A549 (cell line): ENCODE results near the gene FBH1. TPM values are rescaled to one million over a fixed set of nuclear protein-coding genes. Genes with fewer than 3 reads are reported as not detected.

Experiments used
- ATAC-seq, 2 experiments: fragments of 200-7000 bp in 1 of 2; fragments of >200 bp in 1 of 2; cut with Nextera tagmentation in 1 of 2; cut with Tn5 transposase in 1 of 2; 3 replicates each; pipeline versions ENCODE4 v1.8.0 to v1.9.1; 2018 to 2020; ENCODE audit warnings: mild to moderate bottlenecking in 1 of 2, moderate library complexity in 1 of 2
- CTCF ChIA-PET: fragments of 300-600 bp; sonication (Branson Sonifier 250); formaldehyde crosslinking; extraction: SDS; loops from one replicate; lab custom pipeline; 2021; ENCODE audit warnings: antibody characterized with exemption, inconsistent platforms; lab: Yijun Ruan, JAX
- POLR2A ChIA-PET: fragments of 350-600 bp; formaldehyde crosslinking; extraction: SDS; loops from one replicate; lab custom pipeline; 2021; ENCODE audit warnings: antibody characterized with exemption, inconsistent platforms; lab: Yijun Ruan, JAX
- DNase-seq, 2 experiments: peaks; one replicate each; pipeline versions ENCODE4 v3.0.0 to v3.0.0-alpha.2; 2011 to 2016; ENCODE audit warnings: low read depth in 1 of 2, low spot score in 1 of 2
- FAIRE-seq: peaks from 2 replicates; lab custom pipeline; 2011; peaks lifted over from hg19 to GRCh38; lab: Jason Lieb, UNC
- H3K27ac ChIP-seq, 2 experiments: fragments of >200 bp; sonication (Bioruptor Twin); formaldehyde crosslinking; 3 replicates each; pipeline ENCODE4 v1.5.1; 2016 to 2017
- H3K4me1 ChIP-seq: fragments of >200 bp; sonication (Bioruptor Twin); formaldehyde crosslinking; 3 replicates; pipeline ENCODE4 v1.6.1; 2016
- H3K4me2 ChIP-seq: fragments of >200 bp; sonication (Bioruptor Twin); formaldehyde crosslinking; 3 replicates; pipeline ENCODE4 v1.6.1; 2016
- H3K4me3 ChIP-seq: fragments of >200 bp; sonication (Bioruptor Twin); formaldehyde crosslinking; 3 replicates; pipeline ENCODE4 v1.5.1; 2016
- H3K9me3 ChIP-seq: fragments of >200 bp; sonication (Bioruptor Twin); formaldehyde crosslinking; 3 replicates; pipeline ENCODE4 v1.6.1; 2016
- BHLHE40 ChIP-seq: IDR thresholded peaks from 2 replicates; pipeline ENCODE4 v1.6.1; 2012; ENCODE audit warnings: low read depth, low read length, inconsistent platforms
- CBX8 ChIP-seq: fragments of 200-600 bp; sonication (generic); IDR thresholded peaks from 2 replicates; pipeline ENCODE4 v1.6.1; 2016
- EHF ChIP-seq: fragments of 250-450 bp; sonication (Bioruptor Pico); IDR thresholded peaks from 2 replicates; pipeline ENCODE4 v1.5.0; 2020; ENCODE audit warnings: mild to moderate bottlenecking
- EHMT2 ChIP-seq: fragments of 200-600 bp; sonication (generic); IDR thresholded peaks from 2 replicates; pipeline ENCODE4 v1.6.1; 2016; ENCODE audit warnings: antibody characterized with exemption, low read depth, mild to moderate bottlenecking, moderate library complexity
- ELK1 ChIP-seq: fragments of 150-350 bp; IDR thresholded peaks from 2 replicates; pipeline ENCODE4 v1.6.1; 2014; ENCODE audit warnings: low read depth, mild to moderate bottlenecking, low read length
- EP300 ChIP-seq, 2 experiments: fragments of >200 bp; sonication (Bioruptor Twin); formaldehyde crosslinking; IDR thresholded peaks; 2 replicates in 1 of 2; 3 replicates in 1 of 2; pipeline ENCODE4 v1.6.1; 2016 to 2017
- FOSB ChIP-seq: fragments of 250-450 bp; sonication (Bioruptor Pico); IDR thresholded peaks from 2 replicates; pipeline ENCODE4 v1.5.0; 2020; ENCODE audit warnings: mild to moderate bottlenecking, moderate library complexity
- FOSL2 ChIP-seq, 2 experiments: fragments of 450-650 bp in 1 of 2; fragments of >200 bp in 1 of 2; sonication (Bioruptor Twin) in 1 of 2; formaldehyde crosslinking; IDR thresholded peaks; 2 replicates each; pipeline versions ENCODE4 v1.5.0 to v1.6.1; 2016 to 2020; ENCODE audit warnings: mild to moderate bottlenecking in 1 of 2, moderate library complexity in 1 of 2
- HEYL ChIP-seq: fragments of 250-450 bp; sonication (Bioruptor Pico); IDR thresholded peaks from 2 replicates; pipeline ENCODE4 v1.8.0; 2021; ENCODE audit warnings: mild to moderate bottlenecking, moderate library complexity
- HOXB13 ChIP-seq: fragments of 250-450 bp; sonication (Bioruptor Pico); IDR thresholded peaks from 2 replicates; pipeline ENCODE4 v1.5.0; 2020; ENCODE audit warnings: low read depth, mild to moderate bottlenecking, moderate library complexity
- HOXB5 ChIP-seq: fragments of 250-450 bp; sonication (Bioruptor Pico); IDR thresholded peaks from 2 replicates; pipeline ENCODE4 v1.5.0; 2020; ENCODE audit warnings: mild to moderate bottlenecking, moderate library complexity
- JUN ChIP-seq, 2 experiments: fragments of >200 bp; sonication (Bioruptor Twin); formaldehyde crosslinking; IDR thresholded peaks; 2 replicates in 1 of 2; 3 replicates in 1 of 2; pipeline ENCODE4 v1.6.1; 2016 to 2017
- MAZ ChIP-seq: fragments of 150-350 bp; IDR thresholded peaks from 2 replicates; pipeline ENCODE4 v1.6.1; 2014; ENCODE audit warnings: antibody characterized with exemption, low read depth, low read length, borderline replicate concordance
- NFE2L2 ChIP-seq: fragments of 150-350 bp; conservative IDR thresholded peaks from 2 replicates; pipeline ENCODE4 v1.6.1; 2014; ENCODE audit warnings: low read length
- NPAS2 ChIP-seq: fragments of 250-450 bp; sonication (Bioruptor Pico); IDR thresholded peaks from 2 replicates; pipeline ENCODE4 v1.8.0; 2022; ENCODE audit warnings: mild to moderate bottlenecking, moderate library complexity, borderline replicate concordance
- PBX3 ChIP-seq: IDR thresholded peaks from 2 replicates; pipeline ENCODE4 v1.6.1; 2012
- PHF8 ChIP-seq: fragments of 200-600 bp; sonication (generic); IDR thresholded peaks from 2 replicates; pipeline ENCODE4 v1.6.1; 2016; ENCODE audit warnings: low read depth, mild to moderate bottlenecking, antibody characterized with exemption, moderate library complexity, borderline replicate concordance
- POLR2AphosphoS2 ChIP-seq: conservative IDR thresholded peaks from 2 replicates; pipeline ENCODE4 v1.6.1; 2012; ENCODE audit warnings: low read length, improper control_type of control experiment, inconsistent platforms
- RAD21 ChIP-seq, 2 experiments: fragments of >200 bp in 1 of 2; sonication (Bioruptor Twin) in 1 of 2; formaldehyde crosslinking in 1 of 2; IDR thresholded peaks in 1 of 2; conservative IDR thresholded peaks in 1 of 2; 2 replicates in 1 of 2; 3 replicates in 1 of 2; pipeline ENCODE4 v1.6.1; 2012 to 2018; ENCODE audit warnings: inconsistent platforms in 1 of 2
- RARB ChIP-seq: fragments of 250-450 bp; sonication (Bioruptor Pico); IDR thresholded peaks from 2 replicates; pipeline ENCODE4 v1.8.0; 2021; ENCODE audit warnings: mild to moderate bottlenecking, moderate library complexity
- REST ChIP-seq: fragments of 200-600 bp; sonication (generic); IDR thresholded peaks from 2 replicates; pipeline ENCODE4 v1.6.1; 2016; ENCODE audit warnings: antibody characterized with exemption, mild to moderate bottlenecking, moderate library complexity
- SMC3 ChIP-seq: fragments of >200 bp; sonication (Bioruptor Twin); formaldehyde crosslinking; IDR thresholded peaks from 3 replicates; pipeline ENCODE4 v1.6.1; 2018; ENCODE audit warnings: inconsistent platforms
- SREBF2 ChIP-seq: fragments of 450-650 bp; IDR thresholded peaks from 2 replicates; pipeline ENCODE4 v1.6.1; 2014; ENCODE audit warnings: mild to moderate bottlenecking, moderate library complexity
- ZSCAN20 ChIP-seq: fragments of 250-450 bp; sonication (Bioruptor Pico); IDR thresholded peaks from 2 replicates; pipeline ENCODE4 v1.8.0; 2022; ENCODE audit warnings: mild to moderate bottlenecking, moderate library complexity
- WGBS: methylation state at CpG from one replicate; pipeline ENCODE4 v1.1.6; 2017; ENCODE audit errors: missing lambda C conversion rate; 5-methylcytosine and 5-hydroxymethylcytosine counted together
- polyA plus RNA-seq, 4 experiments: library from polyadenylated mRNA; depleted of rRNA in 3 of 4; stranded (reverse); fragments of >200 nt; fragmentation: RNase III in 1 of 4; extraction: RNeasy Plus Mini Kit Qiagen cat#74134 plus additional on column Dnase treatment in 1 of 4; gene quantifications; 2 replicates in 3 of 4; 3 replicates in 1 of 4; pipeline ENCODE4 v1.2.3, GENCODE V29; 2011 to 2017
- TF ChIP-seq, protein P1 (sequence below): fragments of >200 bp; sonication (Bioruptor Twin); formaldehyde crosslinking; IDR thresholded peaks from 2 replicates; pipeline ENCODE4 v1.6.1; 2016

Gene FBH1
- polyA plus RNA-seq, 2 of the 4 experiments (the other 2 are of a cell fraction) = 43.9 to 56.5 TPM

DNA sequence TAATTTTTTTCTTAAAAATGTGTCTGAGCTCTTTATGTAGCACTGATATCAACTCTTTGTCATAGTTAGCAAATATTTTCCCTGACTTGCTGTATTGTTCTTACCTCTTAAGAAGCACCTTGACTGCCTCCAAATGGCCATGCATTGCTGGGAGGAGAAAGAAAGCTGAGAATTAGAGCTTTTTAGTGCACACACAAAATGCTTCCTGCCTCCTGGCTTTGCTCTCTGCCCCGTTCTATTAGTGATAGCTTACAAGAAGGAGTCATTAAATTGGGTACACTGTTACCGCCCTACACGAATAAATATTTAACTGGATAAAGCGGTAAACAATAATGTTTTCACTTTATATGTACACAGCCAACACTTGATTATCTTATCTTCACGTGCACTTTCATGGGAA is 4.4 kb upstream of the FBH1 start:
- Histone ChIP-seq H3K9me3 (no peaks in the 10 kb centered on the region), H3K4me3 (no peak overlapping the region), H3K4me1 (peaks cover 15% of the 10 kb centered on the region), H3K27ac (no peak overlapping the region), H3K4me2 (no peak overlapping the region)
- CTCF ChIA-PET = interaction anchor here (1.4 to 1.7 kb wide), 2 partner anchors 12 to 16 kb away, joined by 4 to 8 read pairs; no protein-coding TSS in a partner anchor
- FAIRE-seq (no peak), DNase-seq (no peak), ATAC-seq (no peak)
- POLR2A ChIA-PET = no interaction called here
- 90% methylated on average over 5 of the region's 5 CpGs for WGBS
- no peak for TF ChIP-seq EP300 (IDR thresholded peaks at IDR 0.05)
- no peak for TF ChIP-seq NPAS2 (CRISPR knock-in tag)
- TF ChIP-seq MAZ = no peak
- no peak for TF ChIP-seq REST
- TF ChIP-seq RARB (CRISPR knock-in tag) = no peak
- no peak for TF ChIP-seq NFE2L2
- TF ChIP-seq RAD21 (conservative IDR thresholded peaks at IDR 0.05 in 1 of 2, IDR thresholded peaks at IDR 0.05 in 1 of 2) = no peak
- no peak for TF ChIP-seq SREBF2
- TF ChIP-seq ZSCAN20 (CRISPR knock-in tag) = no peak
- no peak for TF ChIP-seq FOSB
- TF ChIP-seq BHLHE40 = no peak

- Histone ChIP-seq H3K27ac (no peak overlapping the region), H3K9me3 (no peaks in the 10 kb centered on the region), H3K4me2 (no peak overlapping the region), H3K4me1 (peaks cover 23% of the 10 kb centered on the region), H3K4me3 (no peak overlapping the region)
- ATAC-seq = no peak
- DNase-seq = no peak
- ChIA-PET CTCF (interaction anchor here (0.7 to 2.3 kb wide), 3 partner anchors 13 to 1072 kb away, joined by 3 to 16 read pairs (median 5); no protein-coding TSS in a partner anchor), POLR2A (no interaction called here)
- TF ChIP-seq, protein P1, sequence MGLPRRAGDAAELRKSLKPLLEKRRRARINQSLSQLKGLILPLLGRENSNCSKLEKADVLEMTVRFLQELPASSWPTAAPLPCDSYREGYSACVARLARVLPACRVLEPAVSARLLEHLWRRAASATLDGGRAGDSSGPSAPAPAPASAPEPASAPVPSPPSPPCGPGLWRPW = no peak
- TF ChIP-seq FOSL2 (IDR thresholded peaks at IDR 0.05) (no peak), FOSL2 (CRISPR knock-in tag; IDR thresholded peaks at IDR 0.05) (no peak), EHMT2 (no peak), POLR2AphosphoS2 (no peak), JUN (IDR thresholded peaks at IDR 0.05) (no peak), PBX3 (no peak), PHF8 (no peak), HOXB13 (CRISPR knock-in tag) (no peak), ELK1 (no peak), CBX8 (no peak), SMC3 (no peak), HEYL (no peak), BHLHE40 (no peak), HOXB5 (CRISPR knock-in tag) (no peak), EHF (CRISPR knock-in tag) (no peak)
- no peak for FAIRE-seq
- WGBS = 50% methylated on average over 1 of the region's 1 CpG
Observed at GRCh38 chr10:5887029-5887428, 3.0 kb upstream of the FBH1 start.
